GM23248 (cell line): ENCODE data around the gene ZFAND3. TPM values are rescaled to one million over a fixed set of nuclear protein-coding genes. Genes with fewer than 3 reads are reported as not detected.

ENCODE experiments used
- DNase-seq: peaks from one replicate; pipeline ENCODE4 v3.0.0-alpha.2; 2015
- H2AFZ ChIP-seq: fragments of 200-600 bp; sonication (generic); 2 replicates; pipeline ENCODE4 v1.6.1; 2016; ENCODE audit warnings: antibody characterized with exemption
- H3F3A ChIP-seq: fragments of 200-600 bp; sonication (generic); 2 replicates; pipeline ENCODE4 v1.6.1; 2016; ENCODE audit warnings: mild to moderate bottlenecking, antibody characterized with exemption, mixed run types; ENCODE audit not compliant: insufficient read depth
- H3K27ac ChIP-seq: fragments of 200-600 bp; sonication (generic); 2 replicates; pipeline ENCODE4 v1.5.1; 2016; ENCODE audit warnings: mild to moderate bottlenecking
- H3K27me3 ChIP-seq: fragments of 200-600 bp; sonication (generic); replicated peaks from 2 replicates; pipeline ENCODE4 v1.6.1; 2016; ENCODE audit warnings: mild to moderate bottlenecking; ENCODE audit not compliant: insufficient read depth
- H3K36me3 ChIP-seq: fragments of 200-600 bp; sonication (generic); 2 replicates; pipeline ENCODE4 v1.6.1; 2016; ENCODE audit warnings: low read depth, mild to moderate bottlenecking
- H3K4me1 ChIP-seq: fragments of 200-600 bp; sonication (generic); 2 replicates; pipeline ENCODE4 v1.6.1; 2016; ENCODE audit warnings: mild to moderate bottlenecking; ENCODE audit not compliant: insufficient read depth
- H3K4me2 ChIP-seq: fragments of 200-600 bp; sonication (generic); one replicate; pipeline ENCODE4 v1.6.1; 2016; ENCODE audit warnings: mild to moderate bottlenecking; ENCODE audit not compliant: unreplicated experiment
- H3K4me3 ChIP-seq: fragments of 200-600 bp; sonication (generic); 2 replicates; pipeline ENCODE4 v1.5.1; 2016; ENCODE audit warnings: mild to moderate bottlenecking
- H3K79me2 ChIP-seq: fragments of 200-600 bp; sonication (generic); 2 replicates; pipeline ENCODE4 v1.6.1; 2016; ENCODE audit warnings: mild to moderate bottlenecking; ENCODE audit not compliant: insufficient read depth
- H3K9ac ChIP-seq: fragments of 200-600 bp; sonication (generic); 2 replicates; pipeline ENCODE4 v1.6.1; 2016; ENCODE audit warnings: mild to moderate bottlenecking
- H3K9me2 ChIP-seq: fragments of 200-600 bp; sonication (generic); 2 replicates; pipeline ENCODE4 v1.6.1; 2016; ENCODE audit warnings: mixed run types, mild to moderate bottlenecking, moderate library complexity; ENCODE audit not compliant: insufficient read depth
- H3K9me3 ChIP-seq: fragments of 200-600 bp; sonication (generic); one replicate; pipeline ENCODE4 v1.6.1; 2017; ENCODE audit warnings: low read depth
- H4K20me1 ChIP-seq: fragments of 200-600 bp; sonication (generic); 2 replicates; pipeline ENCODE4 v1.6.0; 2016; ENCODE audit not compliant: insufficient read depth
- EZH2 ChIP-seq: fragments of 200-600 bp; sonication (generic); IDR thresholded peaks from 2 replicates; pipeline ENCODE4 v1.6.1; 2018; ENCODE audit warnings: antibody characterized with exemption, mild to moderate bottlenecking; ENCODE audit not compliant: insufficient read depth, poor library complexity, severe bottlenecking
- EZH2phosphoT487 ChIP-seq: fragments of 200-600 bp; sonication (generic); IDR thresholded peaks from 2 replicates; pipeline ENCODE4 v1.6.1; 2018; ENCODE audit warnings: antibody characterized with exemption, moderate library complexity, mild to moderate bottlenecking, low read depth; ENCODE audit not compliant: insufficient read depth
- WGBS, 2 experiments: methylation state at CpG; one replicate each; pipeline ENCODE4 v1.1.6; 2015 to 2017; ENCODE audit warnings: low lambda C conversion rate in 2 of 2, low coverage in 1 of 2; ENCODE audit errors: missing lambda C conversion rate in 2 of 2; 5-methylcytosine and 5-hydroxymethylcytosine counted together
- in situ Hi-C: fragments of 300-500 bp; cut with MboI; formaldehyde crosslinking; loops from 2 replicates; pipeline ENCODE4 v1.15.0; 2020
- polyA plus RNA-seq: library from polyadenylated mRNA; unstranded; fragments of >200 nt; fragmentation: Nextera tagmentation; extraction: Ambion mirVana; gene quantifications from 2 replicates; pipeline ENCODE4 v1.2.1, GENCODE V29; 2016
- total RNA-seq: library from RNA; depleted of rRNA; stranded (reverse); fragments of >200 nt; shearing (Covaris generic); gene quantifications from 2 replicates; pipeline ENCODE4 v1.2.3, GENCODE V29; 2014

ZFAND3 gene
- total and polyA plus RNA-seq, 2 experiments from 2014 or later, result 27.5 to 40.0 TPM

- Histone ChIP-seq H3K4me1 (peaks cover 42% of the 10 kb centered on the region), H3F3A (peaks cover 32% of the 10 kb centered on the region), H3K79me2 (peaks cover 100% of the 10 kb centered on the region), H3K27ac (no peak overlapping the region), H3K4me2 (no peak overlapping the region), H3K36me3 (no peaks in the 10 kb centered on the region), H3K9me2 (no peaks in the 10 kb centered on the region), H3K27me3 (no peaks in the 10 kb centered on the region), H3K9ac (no peak overlapping the region), H3K4me3 (no peak overlapping the region), H2AFZ (no peak overlapping the region), H4K20me1 (peaks cover 40% of the 10 kb centered on the region), H3K9me3 (no peaks in the 10 kb centered on the region)
- no peak for DNase-seq
- 96 to 97% methylated on average over 3 of the region's 3 CpGs for WGBS, 2 experiments
- in situ Hi-C loops, result no loop called here
- TF ChIP-seq EZH2phosphoT487 (no peak), EZH2 (no peak)
Observed at GRCh38 chr6:37983720-37984501, 164.4 kb downstream of the ZFAND3 start.

- Histone ChIP-seq H3K27me3 (no peaks in the 10 kb centered on the region), H3K9me3 (no peaks in the 10 kb centered on the region), H3K36me3 (no peaks in the 10 kb centered on the region), H3K4me1 (peaks cover 45% of the 10 kb centered on the region), H4K20me1 (peaks cover 40% of the 10 kb centered on the region), H3K4me2 (no peak overlapping the region), H3K9me2 (no peaks in the 10 kb centered on the region), H3K9ac (no peak overlapping the region), H2AFZ (no peak overlapping the region), H3F3A (peaks cover 38% of the 10 kb centered on the region), H3K79me2 (peaks cover 100% of the 10 kb centered on the region), H3K4me3 (no peak overlapping the region), H3K27ac (no peak overlapping the region)
- in situ Hi-C loops, result no loop called here
- DNase-seq, result no peak
- WGBS, 2 experiments, result 98 to 100% methylated on average over 2 of the region's 2 CpGs
- no peak for TF ChIP-seq EZH2
- TF ChIP-seq EZH2phosphoT487, result no peak
Observed at GRCh38 chr6:37984578-37984977, 165.1 kb downstream of the ZFAND3 start.

GRCh38 chr6:37985355-37985754, 165.8 kb downstream of the ZFAND3 start:
- 94 to 96% methylated on average over 7 of the region's 7 CpGs for WGBS, 2 experiments
- Histone ChIP-seq H3F3A (peaks cover 38% of the 10 kb centered on the region), H3K9ac (no peak overlapping the region), H4K20me1 (peaks cover 33% of the 10 kb centered on the region), H3K9me2 (no peaks in the 10 kb centered on the region), H3K9me3 (no peaks in the 10 kb centered on the region), H3K79me2 (peaks cover 100% of the 10 kb centered on the region), H3K4me2 (no peak overlapping the region), H2AFZ (no peak overlapping the region), H3K27me3 (no peaks in the 10 kb centered on the region), H3K4me1 (peaks cover 49% of the 10 kb centered on the region), H3K27ac (no peak overlapping the region), H3K36me3 (no peaks in the 10 kb centered on the region), H3K4me3 (no peak overlapping the region)
- in situ Hi-C loops, result no loop called here
- TF ChIP-seq EZH2 (no peak), EZH2phosphoT487 (no peak)
- no peak for DNase-seq

GRCh38 chr6:37987018-37987417, 167.5 kb downstream of the ZFAND3 start:
- peak overlapping the region; percentile 31 for H3K9ac ChIP-seq
- H4K20me1 ChIP-seq, result peaks cover 34% of the 10 kb centered on the region; the same call in 1 of the 2 replicates
- in situ Hi-C loops, result no loop called here
- no peak for TF ChIP-seq EZH2
- H3K27me3 ChIP-seq, result no peaks in the 10 kb centered on the region
- peaks cover 59% of the 10 kb centered on the region for H3K4me1 ChIP-seq
- 5 to 11% methylated on average over 1 of the region's 1 CpG for WGBS, 2 experiments
- no peak overlapping the region for H3K4me3 ChIP-seq
- no peaks in the 10 kb centered on the region for H3K36me3 ChIP-seq
- peak; percentile 87 for DNase-seq
- no peaks in the 10 kb centered on the region for H3K9me3 ChIP-seq
- peak overlapping the region; percentile 34 for H3K4me2 ChIP-seq
- peak overlapping the region; percentile 63 for H3K27ac ChIP-seq
- H3K79me2 ChIP-seq, result peaks cover 99% of the 10 kb centered on the region
- H3F3A ChIP-seq, result peaks cover 48% of the 10 kb centered on the region
- no peak overlapping the region for H2AFZ ChIP-seq
- no peaks in the 10 kb centered on the region for H3K9me2 ChIP-seq
